DMS153 treated with DMSO at 0.1 percent for 48 hours (cell line): Measurements from ENCODE around the gene GRIK3.

ENCODE experiments used
- DNase-seq: peaks from one replicate; lab custom pipeline; 2025; ENCODE audit not compliant: unreplicated experiment; lab: John Stamatoyannopoulos, UW

GRIK3 gene

DNA sequence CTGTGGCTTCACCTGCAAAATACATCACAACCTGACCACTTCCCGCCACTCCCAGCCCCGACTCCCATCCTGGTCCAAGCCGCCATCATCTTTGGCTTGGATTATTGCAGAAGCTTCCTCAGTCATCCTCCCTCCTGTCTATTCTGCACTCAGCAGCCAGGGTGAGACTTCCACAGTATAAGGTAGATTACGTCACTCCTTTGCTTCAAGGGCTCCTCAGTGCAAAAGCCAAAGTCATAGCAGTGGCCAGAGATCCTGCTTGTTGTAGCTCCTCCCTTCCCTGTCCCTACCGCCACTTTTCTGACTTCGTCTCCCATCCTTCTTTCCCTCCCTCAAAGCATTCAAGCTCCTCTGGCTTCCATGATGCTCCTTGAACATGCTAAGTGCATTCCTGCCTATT is 152.8 kb downstream of the GRIK3 start:
- DNase-seq: no peak

DNA sequence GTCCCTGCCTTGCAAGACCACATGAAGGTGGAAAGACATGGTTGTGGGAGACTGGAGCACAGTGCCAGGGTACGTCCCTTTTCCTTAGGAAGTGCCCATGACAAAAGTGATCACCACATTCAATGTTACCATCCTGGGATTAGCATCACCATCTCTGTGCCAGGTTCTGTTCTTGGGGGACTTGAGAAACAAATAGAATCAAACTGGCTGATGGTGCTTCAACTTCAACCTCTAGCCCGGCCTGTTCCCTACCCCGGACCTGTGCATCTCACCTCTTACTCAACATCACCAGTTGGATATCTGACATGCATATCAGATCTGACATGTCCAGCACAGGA is 153.3 kb downstream of the GRIK3 start:
- no peak for DNase-seq

DNA sequence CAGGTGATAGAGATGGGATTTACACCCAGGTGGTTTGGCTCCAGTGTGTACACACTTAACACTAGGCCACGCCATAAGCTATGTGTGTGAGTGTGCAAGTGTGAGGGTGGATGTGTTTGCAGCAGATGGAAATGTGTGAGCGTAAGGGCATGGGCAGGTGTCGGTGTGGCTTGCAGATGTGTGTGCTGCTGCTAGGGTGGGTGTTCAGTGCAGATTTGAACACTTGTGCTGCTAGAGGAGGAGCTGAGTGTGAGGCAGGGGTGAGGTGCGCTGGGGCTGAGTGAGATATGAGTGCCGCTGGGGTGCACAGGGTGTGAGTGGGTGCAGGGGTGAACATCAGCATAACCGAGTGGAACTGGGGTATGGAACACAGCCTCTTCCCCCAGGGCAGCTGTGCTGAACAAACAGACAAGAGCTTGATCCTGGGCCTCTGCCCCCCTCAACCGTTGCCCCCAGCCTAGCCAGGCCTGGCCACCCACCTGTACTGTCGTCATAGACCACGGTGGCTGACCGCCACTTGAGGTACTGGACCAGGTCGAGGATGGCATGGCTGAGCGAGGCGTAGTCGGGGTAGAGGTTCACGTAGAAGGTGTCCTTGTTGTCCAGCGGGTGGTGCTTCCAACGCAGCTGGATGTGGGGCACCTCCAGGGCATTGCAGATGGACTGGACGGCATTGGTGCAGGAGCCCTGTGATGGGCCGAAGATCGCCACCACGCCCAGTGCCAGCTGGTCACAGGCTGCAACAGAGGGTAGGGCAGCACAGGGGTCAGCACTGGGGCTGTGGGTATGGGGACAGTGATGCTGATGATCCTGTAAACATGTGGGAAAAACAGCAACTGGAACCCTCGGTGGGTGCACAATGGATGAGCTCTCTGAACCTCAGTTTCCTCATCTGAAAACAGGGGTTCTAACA is 153.9 kb downstream of the GRIK3 start:
- DNase-seq: no peak

DNA sequence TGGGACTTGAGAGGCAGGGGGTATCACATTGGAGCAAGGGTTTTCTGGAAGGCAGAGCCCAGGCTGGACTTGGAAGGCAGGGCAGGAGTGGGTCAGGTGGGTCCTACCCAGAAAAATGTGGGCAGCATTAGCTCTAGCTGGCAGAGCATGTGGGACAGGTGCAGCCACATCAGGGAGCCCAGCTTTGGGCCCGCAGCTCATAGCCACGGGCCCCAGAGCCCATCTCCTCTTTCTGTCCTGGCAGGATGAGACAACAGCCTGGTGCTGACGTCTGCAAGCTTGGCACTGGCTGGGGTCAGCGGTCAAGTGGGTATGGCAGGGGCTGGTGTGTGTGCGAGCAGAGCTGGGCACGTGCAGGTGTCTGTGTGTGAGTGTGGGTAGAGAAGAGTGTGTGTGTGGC is 154.7 kb downstream of the GRIK3 start:
- DNase-seq: no peak

DNA sequence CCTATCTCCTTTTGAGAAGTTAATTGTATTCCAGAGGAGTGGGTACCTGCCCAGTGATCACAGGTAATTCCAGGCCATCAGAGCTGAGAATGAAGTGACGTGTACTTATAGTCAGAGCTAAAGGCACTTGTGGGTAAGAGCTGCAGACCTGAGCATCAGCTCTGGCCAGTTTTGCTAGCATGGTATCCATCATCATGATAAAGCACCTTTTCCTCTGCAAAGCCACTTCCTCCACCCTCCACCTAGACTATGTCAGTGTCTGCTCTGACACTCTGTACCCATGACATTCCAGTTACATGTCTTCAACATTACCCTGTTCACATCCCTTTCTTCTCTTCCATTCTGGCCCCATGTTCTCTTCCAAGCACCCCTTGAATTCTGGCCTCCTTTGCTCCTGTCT is 157.3 kb downstream of the GRIK3 start:
- no peak for DNase-seq

DNA sequence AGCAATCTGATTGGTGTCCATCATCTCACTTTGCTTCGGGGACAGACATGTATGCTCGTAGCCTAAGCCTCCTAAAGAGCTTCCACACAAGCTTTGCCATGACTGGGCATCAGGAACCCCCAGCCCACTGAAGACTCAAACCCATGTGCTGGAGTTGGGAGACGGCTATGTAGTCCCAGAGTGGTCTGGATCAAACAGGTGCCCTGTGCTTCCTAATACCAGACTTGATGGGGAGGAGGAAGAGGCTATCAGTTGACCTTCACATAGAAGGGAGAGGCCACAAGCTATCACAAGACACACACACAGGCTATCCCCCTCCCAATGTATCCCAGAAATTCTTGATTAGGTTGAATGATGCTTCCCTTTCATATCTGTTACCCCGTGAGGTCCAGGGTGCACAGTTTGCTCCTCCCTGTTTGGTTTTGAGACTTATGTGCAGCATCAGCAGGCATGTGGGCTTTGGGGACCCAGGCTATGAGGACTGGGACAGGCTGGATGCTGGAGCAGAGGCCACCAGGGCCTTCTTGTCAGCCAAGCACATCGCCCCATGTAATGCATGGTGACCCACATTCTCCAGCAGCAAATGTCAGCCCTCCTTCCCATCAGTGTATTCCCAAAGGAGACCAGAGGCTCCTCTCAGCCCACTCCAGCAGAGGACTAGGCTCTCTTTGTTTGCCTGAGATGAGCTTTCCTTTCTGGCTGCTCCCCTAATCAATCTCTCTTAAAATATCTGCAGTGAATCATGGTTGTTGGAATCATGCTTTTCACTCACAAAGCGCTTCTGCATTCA is 159.8 kb downstream of the GRIK3 start:
- DNase-seq: no peak

DNA sequence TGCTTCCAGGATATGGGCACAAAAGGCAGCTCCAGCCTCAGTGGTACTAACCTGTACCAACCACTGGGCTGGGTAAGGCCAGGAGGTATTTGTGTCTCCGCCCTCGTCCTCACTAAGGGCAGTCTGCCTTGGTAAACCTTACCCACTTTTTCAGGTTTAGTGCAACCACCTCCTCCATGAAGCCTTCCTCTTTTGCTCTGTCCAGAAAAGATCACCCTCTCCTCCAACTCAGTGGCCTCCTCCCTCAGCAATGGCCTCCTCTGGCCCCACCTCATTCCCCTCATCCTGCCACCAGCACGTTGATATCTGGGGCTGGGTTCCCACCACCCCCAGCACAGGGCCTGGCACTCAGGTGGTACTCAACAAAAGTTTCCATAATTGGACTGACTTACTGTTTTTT is 161.5 kb downstream of the GRIK3 start:
- DNase-seq: no peak

DNA sequence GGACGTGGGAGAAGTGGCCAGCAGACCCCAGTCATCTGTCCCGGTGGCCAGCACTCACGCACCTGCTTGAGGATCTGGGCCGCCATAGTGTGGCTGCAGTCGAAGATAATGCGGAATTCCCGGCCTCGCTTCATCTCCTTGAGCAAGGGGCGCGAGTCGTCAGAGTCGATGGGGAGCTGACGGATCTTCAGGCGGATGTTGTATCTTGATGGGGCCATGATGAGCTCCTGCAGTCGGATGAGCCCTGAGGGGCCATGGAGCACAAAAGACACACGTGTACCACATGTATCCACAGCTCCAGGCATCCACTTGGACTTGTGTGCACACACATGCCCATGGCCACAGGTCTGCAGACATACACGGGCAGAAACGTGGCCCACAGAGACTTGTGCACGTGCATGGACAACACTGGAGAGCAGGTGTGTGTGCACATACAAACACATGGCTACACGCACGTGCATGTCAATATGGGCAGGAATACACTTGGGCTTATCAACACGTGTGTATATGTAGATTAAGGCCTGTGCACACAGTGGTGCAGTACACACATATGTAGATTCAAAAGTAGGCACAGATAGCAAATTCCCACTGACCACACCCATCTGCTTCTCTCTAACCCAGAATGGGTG is 162.1 kb downstream of the GRIK3 start:
- DNase-seq: no peak

DNA sequence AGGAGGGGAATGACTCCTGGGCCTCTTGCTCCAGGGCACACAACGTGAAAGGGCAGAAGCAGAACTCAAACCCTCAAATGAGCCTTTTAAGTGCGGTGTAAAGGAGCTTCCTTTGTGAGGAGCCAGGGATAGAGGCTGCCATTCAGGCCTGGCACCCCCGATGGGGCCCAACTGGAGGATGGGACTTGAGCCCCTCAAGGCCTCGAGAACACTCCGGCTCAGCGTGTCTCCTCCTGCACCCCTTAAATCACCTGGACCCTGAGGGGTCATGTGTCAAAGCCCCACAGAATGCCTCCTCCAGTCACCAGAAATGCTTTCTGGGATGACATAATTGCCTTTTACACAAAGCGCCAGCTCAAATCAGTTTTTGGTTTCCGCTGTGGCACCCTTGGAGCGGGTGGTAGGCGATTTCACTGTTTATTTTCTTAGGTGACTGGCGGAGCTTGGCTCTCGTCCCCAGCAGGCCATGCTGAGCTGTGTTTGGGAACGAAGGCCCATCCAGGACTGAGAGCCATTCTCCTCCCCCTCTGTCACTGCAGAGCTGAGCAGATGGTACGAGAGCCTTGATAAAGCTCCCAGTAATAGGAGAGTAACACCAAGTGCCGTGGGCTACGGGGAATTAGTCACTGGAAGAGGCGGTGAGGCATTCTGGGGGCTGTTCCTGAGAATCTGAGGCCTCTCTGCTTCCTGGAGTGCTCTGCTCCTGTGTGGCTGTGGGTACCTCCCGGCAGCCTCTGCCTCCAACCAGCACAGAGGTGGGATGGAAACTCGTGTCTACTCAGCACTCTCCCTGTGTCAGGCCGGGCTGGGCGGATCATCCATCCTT is 163.0 kb downstream of the GRIK3 start:
- DNase-seq: peak; percentile 20

DNA sequence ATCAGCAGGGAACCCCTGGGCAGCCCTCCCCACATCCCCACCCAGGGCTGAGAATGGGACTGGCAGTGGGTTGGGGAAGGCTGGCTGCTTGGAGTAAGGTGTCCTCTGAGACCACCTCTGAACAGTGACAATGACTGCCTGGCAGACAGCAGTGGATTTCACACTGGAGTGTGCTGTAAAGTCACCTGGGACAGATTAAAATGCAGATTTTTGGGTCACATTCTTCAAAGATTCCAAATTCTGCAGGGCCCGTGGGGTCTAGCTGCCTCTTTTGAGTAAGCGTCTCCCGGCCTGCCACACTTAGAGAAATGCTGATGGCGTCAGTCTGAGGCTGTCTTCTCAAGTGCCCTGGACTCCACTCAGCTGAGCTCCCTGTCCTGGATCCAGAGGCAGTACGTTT is 164.5 kb downstream of the GRIK3 start:
- no peak for DNase-seq

DNA sequence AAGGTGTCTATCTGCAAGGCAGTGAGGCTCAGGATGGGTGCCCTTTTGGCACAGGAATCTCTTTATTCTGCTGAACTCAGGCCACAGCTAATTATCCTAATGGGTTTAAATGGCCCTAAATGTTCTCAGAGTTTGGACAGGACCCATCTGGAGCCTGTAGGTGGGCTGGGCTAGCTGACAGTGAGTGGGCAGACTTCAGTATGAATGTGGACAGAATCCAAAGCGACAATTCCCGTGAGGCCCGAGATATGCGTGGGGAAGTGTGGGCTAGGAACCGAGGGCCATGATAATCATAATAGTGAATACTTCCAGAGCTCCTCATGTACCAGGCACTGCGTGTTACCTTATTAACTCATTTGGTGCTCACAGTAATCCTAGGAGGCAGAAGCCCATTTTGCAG is 165.3 kb downstream of the GRIK3 start:
- no peak for DNase-seq

DNA sequence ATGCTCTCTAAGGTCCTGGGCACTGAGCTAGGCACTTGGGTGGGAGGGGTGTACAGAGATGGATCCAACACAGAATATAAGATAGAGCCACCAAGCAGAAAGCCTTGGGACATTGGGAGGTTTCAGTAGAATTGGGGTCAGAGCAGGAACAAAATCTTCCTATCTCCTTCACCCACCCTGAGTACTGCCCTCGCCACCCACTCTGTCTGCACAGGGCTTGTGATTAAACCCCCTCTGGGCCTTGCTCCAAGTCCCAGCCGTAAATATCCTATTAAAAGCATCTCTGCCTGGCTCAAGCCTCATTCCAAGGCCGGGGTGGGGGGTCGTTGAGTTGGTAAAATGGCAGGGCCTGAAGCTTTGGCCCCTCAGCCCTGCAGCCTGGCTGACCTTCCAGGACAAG is 166.7 kb downstream of the GRIK3 start:
- DNase-seq: no peak

DNA sequence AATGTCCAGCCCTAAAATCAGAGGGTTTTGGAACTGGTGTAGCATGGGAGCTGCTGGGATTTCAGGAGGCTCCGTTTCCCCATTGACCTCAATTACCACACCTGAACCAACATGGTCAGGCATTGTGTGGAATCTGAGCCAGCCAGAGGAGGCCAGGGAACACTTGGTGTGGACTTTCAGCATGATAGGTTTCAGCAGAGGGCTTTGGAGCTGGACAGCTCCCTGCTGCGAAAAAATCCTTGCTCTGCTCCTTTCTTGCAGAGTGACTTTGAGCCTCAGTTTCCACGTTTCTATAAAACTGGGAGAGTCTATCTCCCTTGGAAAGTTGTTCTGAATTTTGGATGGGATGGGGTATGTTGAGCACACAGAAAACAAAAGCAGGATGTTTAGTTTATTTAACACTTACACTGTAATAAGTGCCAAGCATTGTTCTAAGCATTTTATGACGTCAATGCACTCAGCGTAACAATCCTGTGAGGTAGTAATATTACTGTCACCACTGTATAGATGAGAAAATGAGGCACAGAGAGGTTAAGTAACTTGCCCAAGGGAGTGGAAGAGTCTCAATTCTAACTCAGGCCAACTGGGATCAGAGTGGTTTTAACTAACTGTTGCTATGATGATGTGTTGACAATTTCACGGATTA is 168.0 kb downstream of the GRIK3 start:
- no peak for DNase-seq

DNA sequence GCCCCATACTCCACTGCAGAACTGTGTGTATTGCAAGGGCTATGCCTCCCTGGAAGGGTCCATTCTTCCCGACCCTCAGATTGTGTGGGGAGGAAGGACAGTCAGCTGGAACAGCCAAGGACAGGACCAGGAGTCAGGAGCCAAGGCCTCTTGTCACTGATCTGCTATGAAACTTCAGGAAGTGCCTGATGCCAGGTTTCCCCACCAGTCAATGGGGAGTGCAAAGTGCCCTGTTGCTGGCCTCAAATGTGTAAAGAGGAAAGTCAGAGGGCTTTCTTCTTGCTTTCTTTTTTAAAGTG is 168.8 kb downstream of the GRIK3 start:
- no peak for DNase-seq

DNA sequence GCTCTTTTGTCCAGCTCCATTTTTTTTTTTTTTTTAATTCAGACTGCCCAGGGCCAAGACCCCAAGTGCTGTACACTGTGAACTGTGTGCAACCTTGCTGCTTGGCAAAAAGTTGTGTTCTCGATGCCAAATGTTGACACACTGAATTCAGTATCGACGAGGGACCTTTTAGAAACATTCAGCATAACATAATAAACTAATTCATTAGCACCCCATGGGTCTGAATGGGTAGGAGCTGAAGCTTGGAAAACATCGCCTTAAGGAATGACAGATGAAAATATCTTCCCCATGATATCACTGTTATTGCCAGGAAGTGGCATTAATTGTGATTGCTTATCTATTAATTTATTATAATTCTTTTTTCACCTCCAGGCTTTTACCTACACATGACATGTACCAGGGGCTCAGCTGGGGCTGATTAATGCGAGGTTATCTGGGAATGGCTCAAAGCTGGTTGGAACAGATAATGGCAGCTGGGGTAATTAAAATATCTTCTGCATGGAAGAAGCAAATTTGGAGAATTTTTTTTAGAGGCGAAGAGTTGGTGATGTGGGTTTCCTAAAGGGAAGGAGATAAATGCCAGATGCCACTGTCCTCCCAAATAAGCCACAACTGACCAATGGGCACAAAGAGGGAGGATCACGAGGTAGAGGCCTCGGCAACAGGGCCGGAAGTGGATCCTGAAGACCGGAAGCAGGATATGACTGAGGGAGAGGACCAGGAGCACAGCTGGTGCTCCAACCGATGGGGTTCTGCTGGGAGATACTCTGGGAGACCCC is 169.3 kb downstream of the GRIK3 start:
- DNase-seq: no peak

DNA sequence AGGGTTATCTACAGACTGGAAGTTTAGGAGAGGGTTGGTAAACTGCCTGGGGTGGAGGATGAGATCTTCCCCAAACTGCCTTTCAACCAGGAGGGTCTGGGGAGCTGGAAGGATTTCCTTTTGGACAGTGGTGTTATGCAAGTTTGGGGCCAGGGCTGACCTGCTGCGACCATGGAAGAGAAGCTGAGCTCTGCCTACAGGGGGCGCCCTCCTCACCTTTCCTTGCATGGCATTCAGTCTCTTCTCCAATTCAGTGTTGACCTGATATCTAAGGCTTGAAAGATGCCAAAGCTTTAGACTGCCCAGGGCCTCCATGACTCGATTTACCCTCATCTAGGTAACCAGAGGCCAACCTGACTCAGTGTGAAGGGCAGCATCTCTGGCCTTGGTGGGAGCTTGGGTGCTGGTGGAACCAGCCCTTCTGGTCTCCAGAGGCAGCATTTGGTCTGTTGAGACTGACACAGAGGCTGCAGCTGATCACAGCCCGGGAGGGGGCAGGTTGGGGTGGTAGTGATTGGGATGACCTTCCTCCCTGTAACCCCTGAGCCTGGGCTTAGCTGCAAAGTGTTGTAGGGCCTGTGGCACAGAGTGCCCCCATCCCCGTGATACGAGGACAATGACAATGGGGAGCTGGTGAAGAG is 170.0 kb downstream of the GRIK3 start:
- peak; percentile 19 for DNase-seq

DNA sequence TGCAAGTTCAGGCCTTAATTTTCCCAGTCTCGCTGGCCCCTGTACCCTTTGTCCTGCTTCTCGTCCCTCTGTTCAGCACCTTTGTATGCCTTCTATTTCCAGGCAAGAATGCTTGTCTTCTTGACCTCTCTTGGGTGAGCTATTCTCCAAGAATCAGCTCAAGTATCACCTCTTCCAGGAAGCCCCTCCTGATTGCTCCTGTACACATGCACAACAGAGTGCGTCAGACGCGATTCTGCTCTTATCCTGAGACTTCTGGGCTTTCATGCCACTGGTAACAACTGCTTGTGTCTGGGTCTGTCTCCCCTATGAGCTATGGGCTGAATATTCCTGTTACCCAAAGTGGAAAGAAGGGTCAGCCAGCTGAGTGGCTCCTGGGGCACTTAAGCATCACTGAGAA is 170.8 kb downstream of the GRIK3 start:
- DNase-seq: no peak

DNA sequence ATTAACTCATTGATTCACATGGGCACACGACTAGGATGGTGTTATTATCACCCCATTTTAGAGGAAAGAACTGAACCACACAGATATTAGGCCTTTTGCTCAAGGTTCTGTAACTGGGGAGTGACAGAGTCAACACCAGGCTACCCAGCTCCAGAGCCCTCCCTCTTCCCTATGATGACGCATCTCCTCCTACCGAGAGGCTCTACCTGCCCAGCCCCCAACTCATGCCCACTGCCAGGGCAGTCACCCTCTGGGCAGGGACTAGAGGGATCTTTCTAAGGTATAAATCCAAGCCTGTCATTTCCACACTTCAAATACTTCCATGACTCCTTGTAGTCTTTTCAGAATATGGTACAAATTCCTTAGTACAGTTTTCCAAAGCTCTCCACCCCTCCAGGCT is 171.3 kb downstream of the GRIK3 start:
- DNase-seq: no peak

DNA sequence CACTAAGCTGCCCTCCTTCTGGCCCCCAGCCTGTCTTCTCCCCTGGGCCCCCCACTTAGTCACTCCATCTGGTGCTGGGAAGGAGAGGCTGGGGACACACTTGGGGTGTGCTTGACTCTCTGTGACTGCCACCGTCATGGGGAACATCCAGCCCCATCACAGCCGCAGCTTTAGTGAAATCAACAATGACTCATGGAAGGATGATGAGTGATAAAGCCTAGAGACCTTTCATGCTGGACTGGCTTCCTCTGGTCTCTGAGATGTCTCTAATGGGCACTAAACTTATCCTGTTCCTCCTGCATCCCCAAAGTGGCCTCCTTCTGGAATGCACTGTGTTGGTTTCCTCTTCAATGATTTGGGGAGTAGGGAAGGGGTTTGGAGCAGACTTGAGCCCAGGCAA is 172.9 kb downstream of the GRIK3 start:
- no peak for DNase-seq

DNA sequence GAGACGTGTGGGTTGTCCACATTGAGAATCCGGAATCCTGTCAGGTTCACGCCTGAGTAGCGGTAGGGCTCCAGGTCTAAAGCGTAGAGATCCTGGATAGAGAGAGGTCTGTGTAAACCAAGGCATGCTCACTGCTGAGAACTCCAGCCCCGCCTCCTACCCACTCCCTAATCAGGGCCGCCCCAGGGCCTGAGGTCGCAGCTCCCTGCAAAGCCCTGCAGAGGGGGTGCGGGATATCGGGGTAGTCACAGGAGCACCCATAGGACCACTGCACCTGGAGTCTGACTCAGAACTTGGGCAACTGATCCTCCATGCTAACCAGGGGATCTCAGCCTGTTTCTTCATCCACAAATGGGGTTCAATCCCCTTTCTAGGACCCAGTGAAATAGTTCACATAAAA is 174.4 kb downstream of the GRIK3 start:
- DNase-seq: no peak
